Fibroblast of pulmonary artery (primary cell): ENCODE data around the gene ZFAND3.

Experiments
- DNase-seq: peaks from one replicate; pipeline ENCODE4 v3.0.0-alpha.2; 2010; ENCODE audit warnings: low read depth
- H3K4me3 ChIP-seq: replicated peaks from 2 replicates; pipeline ENCODE4 v1.5.1; 2011; ENCODE audit warnings: low read depth, mild to moderate bottlenecking, control low read depth, low read length, moderate library complexity
- CTCF ChIP-seq: IDR thresholded peaks from 2 replicates; pipeline ENCODE4 v1.5.1; 2011; ENCODE audit warnings: mild to moderate bottlenecking, control low read depth, low read length, inconsistent platforms; ENCODE audit errors: missing control alignments

ZFAND3 gene

GRCh38 chr6:37840143-37840939 is 20.8 kb downstream of the ZFAND3 start:
- no peak overlapping the region for H3K4me3 ChIP-seq
- no peak for TF ChIP-seq CTCF
- DNase-seq: no peak

GRCh38 chr6:37840940-37841300 is 21.4 kb downstream of the ZFAND3 start:
- H3K4me3 ChIP-seq: no peak overlapping the region
- no peak for DNase-seq
- TF ChIP-seq CTCF: no peak

GRCh38 chr6:37845026-37845911 is 25.7 kb downstream of the ZFAND3 start:
- no peak for DNase-seq
- no peak for TF ChIP-seq CTCF
- no peak overlapping the region for H3K4me3 ChIP-seq

- H3K4me3 ChIP-seq: no peak overlapping the region
- no peak for TF ChIP-seq CTCF
- DNase-seq: no peak
Observed at GRCh38 chr6:37845930-37846329, 26.4 kb downstream of the ZFAND3 start.

- no peak for DNase-seq
- no peak for TF ChIP-seq CTCF
- no peak overlapping the region for H3K4me3 ChIP-seq
Observed at GRCh38 chr6:37847704-37848103, 28.2 kb downstream of the ZFAND3 start.

- no peak overlapping the region for H3K4me3 ChIP-seq
- DNase-seq: no peak
- TF ChIP-seq CTCF: no peak
Observed at GRCh38 chr6:37848371-37848770, 28.8 kb downstream of the ZFAND3 start.
